Prostate gland (tissue), 2 donors: ENCODE results near the gene CDKN2AIPNL. TPM values are rescaled to one million over a fixed set of nuclear protein-coding genes. Genes with fewer than 3 reads are reported as not detected.

Source experiments
- DNase-seq: peaks from one replicate; pipeline ENCODE4 v3.0.0-alpha.2; 2019; ENCODE audit warnings: low spot score
- H3K27ac ChIP-seq, 2 donors: fragments of 200-600 bp; sonication (generic); 2 replicates each; pipeline ENCODE4 v1.5.1; 2017 to 2019
- H3K27me3 ChIP-seq: fragments of 200-600 bp; sonication (generic); replicated peaks from 2 replicates; pipeline ENCODE4 v1.5.1; 2019; ENCODE audit not compliant: insufficient read depth
- H3K36me3 ChIP-seq, 2 donors: fragments of 200-600 bp; sonication (generic); 1 replicate in 1 of 2; 2 replicates in 1 of 2; pipeline versions ENCODE4 v1.5.1 to v1.8.1; 2017 to 2019
- H3K4me1 ChIP-seq: fragments of 200-600 bp; sonication (generic); replicated peaks from 2 replicates; pipeline ENCODE4 v1.5.1; 2019
- H3K4me3 ChIP-seq, 2 donors: fragments of 200-600 bp; sonication (generic); 2 replicates each; pipeline ENCODE4 v1.5.1; 2017 to 2019
- H3K9me3 ChIP-seq: fragments of 200-600 bp; sonication (generic); 2 replicates; pipeline ENCODE4 v1.5.1; 2017
- CTCF ChIP-seq, 4 experiments: fragments of 200-600 bp in 2 of 4; fragments of 450-650 bp in 2 of 4; sonication (generic) in 2 of 4; IDR thresholded peaks; 1 replicate in 3 of 4; 2 replicates in 1 of 4; pipeline ENCODE4 v1.5.1; 2016 to 2019; ENCODE audit warnings: antibody characterized with exemption in 4 of 4, mild to moderate bottlenecking in 2 of 4, moderate library complexity in 2 of 4
- POLR2A ChIP-seq: fragments of 450-650 bp; IDR thresholded peaks from one replicate; pipeline ENCODE4 v1.6.1; 2016; ENCODE audit warnings: antibody characterized with exemption, mild to moderate bottlenecking
- POLR2AphosphoS5 ChIP-seq: sonication (generic); formaldehyde crosslinking; IDR thresholded peaks from one replicate; pipeline ENCODE4 v1.6.1; 2017; ENCODE audit warnings: antibody characterized with exemption
- WGBS: methylation state at CpG from one replicate; pipeline ENCODE4 v1.1.5; 2018; 5-methylcytosine and 5-hydroxymethylcytosine counted together
- intact Hi-C: fragments of 100-400 bp; cut with DNase I; formaldehyde crosslinking; loops from one replicate; pipeline ENCODE4 v1.14.2; 2022
- total RNA-seq, 2 donors: library from RNA; depleted of rRNA; stranded (reverse); fragments of >200 nt; gene quantifications; one replicate each; pipeline ENCODE4 v1.1.0, GENCODE V29; 2016

The CDKN2AIPNL gene
- total RNA-seq, 2 donors from 2014 or later, result 16.8 to 41.3 TPM

DNA sequence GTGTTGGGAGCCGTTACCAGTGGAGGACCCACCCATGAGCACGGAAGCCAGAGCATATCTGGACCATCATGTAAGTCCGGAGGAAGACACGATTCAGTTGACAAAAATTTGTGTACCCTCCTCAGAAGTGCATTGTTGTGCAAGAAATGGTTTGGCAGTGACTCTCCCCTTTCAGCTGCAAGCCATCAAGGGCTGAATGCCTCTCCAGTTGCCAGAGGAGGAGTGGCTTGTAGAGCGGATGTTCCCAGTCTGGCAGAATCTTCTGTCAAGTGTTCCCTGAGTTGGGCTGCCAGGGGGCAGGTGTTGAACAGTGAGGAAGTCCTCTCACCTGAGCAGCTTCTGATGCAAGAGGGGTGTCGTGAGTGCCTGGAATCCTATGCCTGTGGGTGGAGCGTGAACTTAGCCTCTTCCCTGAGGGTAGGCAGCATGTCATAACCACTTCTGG lies 27.6 kb upstream of the CDKN2AIPNL start:
- no peak overlapping the region for H3K4me3 ChIP-seq
- H3K36me3 ChIP-seq, result no peaks in the 10 kb centered on the region
- TF ChIP-seq CTCF (IDR thresholded peaks at IDR 0.05) (peak in 2 of 4 experiments; percentile 29 to 34), POLR2AphosphoS5 (peak; percentile 95), POLR2A (no peak)
- H3K27me3 ChIP-seq, result no peaks in the 10 kb centered on the region
- WGBS, result 4% methylated on average over 7 of the region's 7 CpGs
- intact Hi-C loops, result loop anchor here (2.0 kb wide), 2 partner anchors 26 to 28 kb away; no protein-coding TSS in a partner anchor
- H3K27ac ChIP-seq, result peak overlapping the region; percentile 20 to 64
- DNase-seq, result peak; percentile 95
- no peaks in the 10 kb centered on the region for H3K9me3 ChIP-seq
- peaks cover 15% of the 10 kb centered on the region for H3K4me1 ChIP-seq

DNA sequence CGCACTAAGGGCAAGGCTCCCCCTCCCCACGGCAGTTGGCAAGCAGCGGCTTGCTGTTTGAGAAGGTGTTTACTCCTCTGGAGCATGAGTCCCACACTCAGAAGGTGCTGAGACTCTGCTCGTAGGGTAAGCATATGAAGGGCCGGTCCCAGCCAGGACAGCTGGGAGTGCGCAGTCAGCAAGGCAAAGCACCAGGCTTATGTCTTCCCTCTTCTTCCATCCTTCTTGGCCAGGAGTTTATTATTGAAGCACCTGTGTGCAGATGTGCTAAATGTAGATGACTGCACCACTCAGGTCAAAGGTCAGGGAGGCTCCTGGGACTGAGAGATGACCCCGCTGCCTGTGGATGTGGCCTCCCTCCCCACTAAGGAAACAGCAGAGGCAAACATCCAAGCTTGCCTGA lies 27.0 kb upstream of the CDKN2AIPNL start:
- TF ChIP-seq POLR2A (no peak), CTCF (IDR thresholded peaks at IDR 0.05) (no peak), POLR2AphosphoS5 (no peak)
- H3K9me3 ChIP-seq, result no peaks in the 10 kb centered on the region
- WGBS, result 69% methylated on average over 7 of the region's 7 CpGs
- intact Hi-C loops, result loop anchor here (2.0 kb wide), 2 partner anchors 26 to 28 kb away; no protein-coding TSS in a partner anchor
- H3K27ac ChIP-seq, result peak overlapping the region; percentile 20 to 64
- DNase-seq, result no peak
- no peak overlapping the region for H3K4me3 ChIP-seq
- peaks cover 15% of the 10 kb centered on the region for H3K4me1 ChIP-seq
- H3K27me3 ChIP-seq, result no peaks in the 10 kb centered on the region
- H3K36me3 ChIP-seq, result no peaks in the 10 kb centered on the region

DNA sequence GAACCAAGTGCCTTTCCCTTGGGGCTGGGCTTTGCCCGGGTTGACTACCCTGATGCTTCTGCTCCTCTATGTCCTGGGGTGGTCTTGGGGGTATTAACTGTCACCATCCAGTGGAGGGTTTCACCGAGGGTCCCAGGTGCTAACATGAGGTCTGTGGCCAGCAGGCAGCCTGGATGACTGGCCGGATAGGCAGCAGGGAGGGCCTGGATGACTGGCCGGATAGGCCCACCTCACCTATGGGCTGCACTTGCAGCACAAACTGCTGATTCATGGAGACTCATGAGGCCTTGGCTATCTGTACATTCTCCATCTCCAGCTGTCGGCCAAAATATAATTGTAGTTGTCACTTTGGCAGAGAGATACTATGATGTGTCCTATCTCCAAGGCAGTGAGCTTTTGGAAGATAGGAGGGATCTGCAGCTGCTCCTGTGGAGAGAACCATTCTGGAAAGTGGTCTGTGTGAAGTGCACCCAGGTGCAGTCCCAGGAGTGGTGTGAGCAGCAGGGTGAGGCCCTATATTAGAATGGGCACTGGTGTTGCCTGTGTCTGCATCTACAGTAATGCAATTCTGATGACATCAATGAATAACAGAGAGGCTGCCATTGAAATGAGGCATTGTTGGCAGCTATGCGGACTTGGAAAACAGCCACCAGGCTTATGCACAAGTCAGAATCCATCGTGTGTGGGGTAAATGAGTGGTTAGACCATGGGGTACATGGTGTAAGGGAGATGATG lies 26.3 kb upstream of the CDKN2AIPNL start:
- no peak for DNase-seq
- intact Hi-C loops, result loop anchor here (2.0 kb wide), 2 partner anchors 25 to 29 kb away; no protein-coding TSS in a partner anchor
- Histone ChIP-seq H3K27me3 (no peaks in the 10 kb centered on the region), H3K4me1 (peaks cover 15% of the 10 kb centered on the region), H3K27ac (peak overlapping the region in 1 of 2 donors; percentile 64), H3K36me3 (no peaks in the 10 kb centered on the region), H3K4me3 (no peak overlapping the region), H3K9me3 (no peaks in the 10 kb centered on the region)
- TF ChIP-seq POLR2AphosphoS5 (no peak), CTCF (IDR thresholded peaks at IDR 0.05) (no peak), POLR2A (no peak)
- WGBS, result 69% methylated on average over 7 of the region's 7 CpGs

GRCh38 chr5:134437340-134437846 lies 25.7 kb upstream of the CDKN2AIPNL start:
- no peak for DNase-seq
- Histone ChIP-seq H3K27ac (peak overlapping the region; percentile 57 to 64), H3K27me3 (no peaks in the 10 kb centered on the region), H3K4me1 (peaks cover 15% of the 10 kb centered on the region), H3K4me3 (no peak overlapping the region), H3K9me3 (no peaks in the 10 kb centered on the region), H3K36me3 (no peaks in the 10 kb centered on the region)
- 91% methylated on average over 4 of the region's 4 CpGs for WGBS
- intact Hi-C loops, result no loop called here
- no peak for TF ChIP-seq CTCF (IDR thresholded peaks at IDR 0.05)
- no peak for TF ChIP-seq POLR2A
- no peak for TF ChIP-seq POLR2AphosphoS5
